ENCODE data around the gene EIF4E1B.

GRCh38 chr5:176692839-176693476 is 62.5 kb downstream of the EIF4E1B start:
- TF ChIP-seq CTCF (IDR thresholded peaks at IDR 0.05) (no peak), EZH2 (IDR thresholded peaks at IDR 0.05) (no peak), EZH2phosphoT487 (IDR thresholded peaks at IDR 0.05) (no peak)

All from neural progenitor cell (in vitro differentiated cells).